Measurements from ENCODE around the gene LCN9.

DNA sequence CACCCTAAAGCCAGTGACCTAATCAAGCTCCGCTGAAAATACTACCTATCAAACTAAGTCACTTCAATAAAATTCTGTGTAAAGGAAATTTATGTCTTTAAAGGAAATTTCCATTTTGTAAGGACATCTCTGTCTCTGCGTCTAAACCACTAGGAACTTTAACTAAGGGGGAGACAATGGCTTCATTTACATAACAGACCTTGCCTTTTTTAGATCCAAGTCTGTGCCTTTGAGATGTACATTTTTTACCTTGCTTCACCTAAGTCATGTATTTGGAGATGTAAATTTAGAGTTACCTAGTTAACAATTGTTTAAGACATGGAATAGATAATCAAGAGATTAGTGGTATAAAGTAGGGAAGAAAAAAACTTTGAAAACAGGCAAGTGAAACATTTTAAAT lies 13.6 kb upstream of the LCN9 start:
- no peak for TF ChIP-seq EZH2phosphoT487 (IDR thresholded peaks at IDR 0.05; ENCODE audit: unreplicated experiment)
- TF ChIP-seq, protein P1, sequence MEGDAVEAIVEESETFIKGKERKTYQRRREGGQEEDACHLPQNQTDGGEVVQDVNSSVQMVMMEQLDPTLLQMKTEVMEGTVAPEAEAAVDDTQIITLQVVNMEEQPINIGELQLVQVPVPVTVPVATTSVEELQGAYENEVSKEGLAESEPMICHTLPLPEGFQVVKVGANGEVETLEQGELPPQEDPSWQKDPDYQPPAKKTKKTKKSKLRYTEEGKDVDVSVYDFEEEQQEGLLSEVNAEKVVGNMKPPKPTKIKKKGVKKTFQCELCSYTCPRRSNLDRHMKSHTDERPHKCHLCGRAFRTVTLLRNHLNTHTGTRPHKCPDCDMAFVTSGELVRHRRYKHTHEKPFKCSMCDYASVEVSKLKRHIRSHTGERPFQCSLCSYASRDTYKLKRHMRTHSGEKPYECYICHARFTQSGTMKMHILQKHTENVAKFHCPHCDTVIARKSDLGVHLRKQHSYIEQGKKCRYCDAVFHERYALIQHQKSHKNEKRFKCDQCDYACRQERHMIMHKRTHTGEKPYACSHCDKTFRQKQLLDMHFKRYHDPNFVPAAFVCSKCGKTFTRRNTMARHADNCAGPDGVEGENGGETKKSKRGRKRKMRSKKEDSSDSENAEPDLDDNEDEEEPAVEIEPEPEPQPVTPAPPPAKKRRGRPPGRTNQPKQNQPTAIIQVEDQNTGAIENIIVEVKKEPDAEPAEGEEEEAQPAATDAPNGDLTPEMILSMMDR (conservative IDR thresholded peaks at IDR 0.05; ENCODE audit: low read depth in 2 of 2), result no peak
- no peak for TF ChIP-seq REST (IDR thresholded peaks at IDR 0.05; ENCODE audit: unreplicated experiment)
